Gastrocnemius medialis (tissue), 4 donors: ENCODE results near the gene ARHGEF10L. TPM values are rescaled to one million over a fixed set of nuclear protein-coding genes. Genes with fewer than 3 reads are reported as not detected.

Experiments used
- ATAC-seq, 2 donors: fragments of 150-250 bp; one replicate each; pipeline ENCODE4 v1.9.1; 2016
- DNase-seq, 2 donors: peaks; one replicate each; pipeline ENCODE4 v3.0.0-alpha.2; 2019
- H3K27ac ChIP-seq, 4 donors: fragments of 200-600 bp; sonication (generic); 1 replicate in 1 of 4; 2 replicates in 3 of 4; pipeline ENCODE4 v1.5.1; 2016 to 2018; ENCODE audit warnings: mild to moderate bottlenecking in 2 of 4, moderate library complexity in 1 of 4
- H3K27me3 ChIP-seq, 3 donors: fragments of 200-600 bp; sonication (generic) in 2 of 3; 1 replicate in 1 of 3; 2 replicates in 2 of 3; pipeline versions ENCODE4 v1.5.1 to v1.6.0; 2016 to 2019; ENCODE audit warnings: mild to moderate bottlenecking in 1 of 3, moderate library complexity in 1 of 3
- H3K36me3 ChIP-seq, 2 donors: fragments of 200-600 bp; sonication (generic) in 1 of 2; one replicate each; pipeline ENCODE4 v1.5.1; 2017 to 2018
- H3K4me1 ChIP-seq, 2 donors: fragments of 200-600 bp; sonication (generic) in 1 of 2; one replicate each; pipeline ENCODE4 v1.5.1; 2016 to 2017; ENCODE audit warnings: mild to moderate bottlenecking in 2 of 2
- H3K4me3 ChIP-seq, 4 donors: fragments of 200-600 bp; sonication (generic) in 3 of 4; 1 replicate in 1 of 4; 2 replicates in 3 of 4; pipeline ENCODE4 v1.5.1; 2016 to 2019; ENCODE audit warnings: mild to moderate bottlenecking in 2 of 4
- H3K9me3 ChIP-seq, 3 donors: fragments of 200-600 bp; sonication (generic) in 2 of 3; 1 replicate in 1 of 3; 2 replicates in 2 of 3; pipeline ENCODE4 v1.5.1; 2016 to 2019
- POLR2A ChIP-seq, 2 donors: fragments of 450-650 bp; IDR thresholded peaks; one replicate each; pipeline ENCODE4 v1.6.1; 2017; ENCODE audit warnings: antibody characterized with exemption in 2 of 2, mild to moderate bottlenecking in 2 of 2, moderate library complexity in 2 of 2
- in situ Hi-C, 4 donors: fragments of 200-750 bp; cut with MboI; loops; one replicate each; pipeline versions ENCODE4 v1.15.0 to v1.8.0; 2017; ENCODE audit warnings: low sequenced_read_pairs in 4 of 4
- intact Hi-C: fragments of 100-400 bp; cut with DNase I; formaldehyde crosslinking; loops from one replicate; pipeline ENCODE4 v1.15.1; 2023; ENCODE audit warnings: low total_unique reads
- total RNA-seq, 4 donors: library from RNA; depleted of rRNA; stranded (reverse); fragments of >200 nt; gene quantifications; one replicate each; pipeline versions ENCODE4 v1.1.0 to v1.2.3, GENCODE V29; 2016
- TF ChIP-seq, protein P1 (sequence below), 5 experiments: fragments of 450-650 bp in 3 of 5; fragments of 200-600 bp in 2 of 5; sonication (generic) in 2 of 5; IDR thresholded peaks in 4 of 5; conservative IDR thresholded peaks in 1 of 5; 1 replicate in 4 of 5; 2 replicates in 1 of 5; pipeline ENCODE4 v1.5.1; 2016 to 2019; ENCODE audit warnings: antibody characterized with exemption in 5 of 5, mild to moderate bottlenecking in 3 of 5, moderate library complexity in 3 of 5

The ARHGEF10L gene
- total RNA-seq, 4 donors from 2014 or later = 21.2 to 111 (median 73.8) TPM

GRCh38 chr1:17588048-17588871 is 48.8 kb downstream of the ARHGEF10L start:
- Histone ChIP-seq H3K36me3 (no peaks in the 10 kb centered on the region), H3K9me3 (no peaks in the 10 kb centered on the region), H3K4me1 (peaks cover 20 to 23% of the 10 kb centered on the region in 2 donors), H3K27ac (peak overlapping the region; percentile 67 to 82 (median 76)), H3K27me3 (no peaks in the 10 kb centered on the region), H3K4me3 (peak overlapping the region in 1 of 4 donors; percentile 9)
- intact Hi-C loops (no loop called here), in situ Hi-C loops (no loop called here)
- ATAC-seq = peak in 1 of 2 donors; percentile 36
- TF ChIP-seq, protein P1, sequence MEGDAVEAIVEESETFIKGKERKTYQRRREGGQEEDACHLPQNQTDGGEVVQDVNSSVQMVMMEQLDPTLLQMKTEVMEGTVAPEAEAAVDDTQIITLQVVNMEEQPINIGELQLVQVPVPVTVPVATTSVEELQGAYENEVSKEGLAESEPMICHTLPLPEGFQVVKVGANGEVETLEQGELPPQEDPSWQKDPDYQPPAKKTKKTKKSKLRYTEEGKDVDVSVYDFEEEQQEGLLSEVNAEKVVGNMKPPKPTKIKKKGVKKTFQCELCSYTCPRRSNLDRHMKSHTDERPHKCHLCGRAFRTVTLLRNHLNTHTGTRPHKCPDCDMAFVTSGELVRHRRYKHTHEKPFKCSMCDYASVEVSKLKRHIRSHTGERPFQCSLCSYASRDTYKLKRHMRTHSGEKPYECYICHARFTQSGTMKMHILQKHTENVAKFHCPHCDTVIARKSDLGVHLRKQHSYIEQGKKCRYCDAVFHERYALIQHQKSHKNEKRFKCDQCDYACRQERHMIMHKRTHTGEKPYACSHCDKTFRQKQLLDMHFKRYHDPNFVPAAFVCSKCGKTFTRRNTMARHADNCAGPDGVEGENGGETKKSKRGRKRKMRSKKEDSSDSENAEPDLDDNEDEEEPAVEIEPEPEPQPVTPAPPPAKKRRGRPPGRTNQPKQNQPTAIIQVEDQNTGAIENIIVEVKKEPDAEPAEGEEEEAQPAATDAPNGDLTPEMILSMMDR (IDR thresholded peaks at IDR 0.05 in 4 of 5, conservative IDR thresholded peaks at IDR 0.05 in 1 of 5) = no peak
- TF ChIP-seq POLR2A (IDR thresholded peaks at IDR 0.05) = no peak
- no peak for DNase-seq

GRCh38 chr1:17591814-17592430 is 52.4 kb downstream of the ARHGEF10L start:
- no peaks in the 10 kb centered on the region for H3K36me3 ChIP-seq
- intact Hi-C loops (no loop called here), in situ Hi-C loops (no loop called here)
- no peaks in the 10 kb centered on the region for H3K9me3 ChIP-seq
- no peak overlapping the region for H3K4me3 ChIP-seq
- H3K27me3 ChIP-seq = no peaks in the 10 kb centered on the region
- ATAC-seq = no peak
- H3K27ac ChIP-seq = no peak overlapping the region
- peaks cover 31 to 33% of the 10 kb centered on the region in 2 donors for H3K4me1 ChIP-seq
- TF ChIP-seq POLR2A (IDR thresholded peaks at IDR 0.05) = no peak
- TF ChIP-seq, protein P1 (IDR thresholded peaks at IDR 0.05 in 4 of 5, conservative IDR thresholded peaks at IDR 0.05 in 1 of 5) = no peak
- DNase-seq = no peak

- H3K9me3 ChIP-seq = no peaks in the 10 kb centered on the region
- intact Hi-C loops = no loop called here
- TF ChIP-seq, protein P1 (IDR thresholded peaks at IDR 0.05 in 4 of 5, conservative IDR thresholded peaks at IDR 0.05 in 1 of 5) = no peak
- TF ChIP-seq POLR2A (IDR thresholded peaks at IDR 0.05) = no peak
- peak; percentile 95 to 96 for ATAC-seq
- peak overlapping the region; percentile 58 to 80 (median 69) for H3K27ac ChIP-seq
- peaks cover 17 to 18% of the 10 kb centered on the region in 2 donors for H3K4me1 ChIP-seq
- in situ Hi-C loops = no loop called here
- H3K4me3 ChIP-seq = no peak overlapping the region
- DNase-seq = peak; percentile 38 to 70
- no peaks in the 10 kb centered on the region for H3K36me3 ChIP-seq
- H3K27me3 ChIP-seq = no peaks in the 10 kb centered on the region
Observed at GRCh38 chr1:17594026-17594425, 54.5 kb downstream of the ARHGEF10L start.

DNA sequence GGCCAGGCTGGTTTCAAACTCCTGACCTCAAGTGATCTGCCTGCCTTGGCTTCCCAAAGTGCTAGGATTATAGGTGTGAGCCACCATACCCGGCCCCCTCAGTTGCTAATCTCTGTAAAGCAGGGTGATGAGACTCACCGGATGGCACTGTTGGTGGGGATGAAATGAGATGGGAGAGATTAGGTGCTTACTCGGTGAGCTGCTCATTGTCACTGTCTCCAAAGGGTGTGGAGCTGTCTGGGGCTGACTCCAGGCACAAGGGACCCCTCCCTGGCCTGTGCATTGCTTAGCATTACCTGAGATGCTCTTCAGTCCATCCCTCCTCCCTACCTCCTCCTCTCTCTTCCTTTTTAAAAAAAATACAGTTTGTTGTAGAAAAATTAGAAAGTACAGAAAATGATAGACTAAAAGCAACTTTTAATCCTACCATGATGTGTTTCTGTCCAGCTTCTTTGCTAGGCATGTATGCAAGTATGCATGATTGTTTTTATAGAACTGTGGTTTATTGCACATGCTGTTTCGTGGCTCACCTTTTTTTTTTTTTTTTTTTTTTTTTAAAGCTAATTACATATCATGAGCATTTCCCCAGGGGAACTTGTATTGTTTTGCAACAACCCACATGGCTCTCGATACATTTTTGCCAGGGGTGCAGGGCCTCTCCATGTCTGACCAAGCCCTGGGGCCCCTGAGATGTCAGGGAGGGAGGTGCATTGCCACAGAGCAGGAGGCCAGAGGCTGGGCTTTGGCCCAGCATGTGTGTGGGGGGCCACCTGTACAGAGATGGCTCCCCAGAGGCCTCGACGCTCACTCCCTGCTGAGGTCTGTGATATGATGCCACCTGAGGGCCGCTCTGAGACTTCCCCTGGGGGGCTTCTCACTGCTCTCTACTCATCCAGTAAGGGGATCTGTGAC is 55.4 kb downstream of the ARHGEF10L start:
- ATAC-seq = no peak
- intact Hi-C loops = no loop called here
- no peak overlapping the region for H3K4me3 ChIP-seq
- H3K36me3 ChIP-seq = no peaks in the 10 kb centered on the region
- peaks cover 17 to 22% of the 10 kb centered on the region in 2 donors for H3K4me1 ChIP-seq
- in situ Hi-C loops = no loop called here
- H3K9me3 ChIP-seq = no peaks in the 10 kb centered on the region
- H3K27ac ChIP-seq = peak overlapping the region in 3 of 4 donors; percentile 41 to 72 (median 66)
- H3K27me3 ChIP-seq = no peaks in the 10 kb centered on the region
- no peak for DNase-seq
- TF ChIP-seq, protein P1 (IDR thresholded peaks at IDR 0.05 in 4 of 5, conservative IDR thresholded peaks at IDR 0.05 in 1 of 5) = no peak
- no peak for TF ChIP-seq POLR2A (IDR thresholded peaks at IDR 0.05)
